Brain microvascular endothelial cell (primary cell): ENCODE measurements around the gene ZNFX1.

Source experiments
- DNase-seq: peaks from one replicate; pipeline ENCODE4 v3.0.0-alpha.2; 2020
- H3K27ac ChIP-seq: fragments of 250-450 bp; sonication (Bioruptor Pico); 2 replicates; pipeline ENCODE4 v1.5.1; 2020; ENCODE audit warnings: mild to moderate bottlenecking, moderate library complexity
- H3K27me3 ChIP-seq: fragments of 250-450 bp; sonication (Bioruptor Pico); replicated peaks from 2 replicates; pipeline ENCODE4 v1.5.1; 2020; ENCODE audit warnings: mild to moderate bottlenecking
- H3K36me3 ChIP-seq: fragments of 250-450 bp; sonication (Bioruptor Pico); replicated peaks from 2 replicates; pipeline ENCODE4 v1.5.1; 2020; ENCODE audit warnings: mild to moderate bottlenecking
- H3K4me3 ChIP-seq: 2 replicates; pipeline ENCODE4 v1.5.1; 2011; ENCODE audit warnings: low read depth, mild to moderate bottlenecking, control low read depth, low read length, moderate library complexity
- in situ Hi-C: cut with HindIII; loops from 2 replicates; pipeline ENCODE4 v1.10.0; 2017; ENCODE audit warnings: low sequenced_read_pairs, low pct_ligation_motif_present
- TF ChIP-seq, protein P1 (sequence below): IDR thresholded peaks from 2 replicates; pipeline ENCODE4 v1.5.1; 2011; ENCODE audit warnings: low read depth, mild to moderate bottlenecking, moderate library complexity, low read length, control low read depth, inconsistent platforms; ENCODE audit errors: missing control alignments

The ZNFX1 gene

GRCh38 chr20:49233226-49233625 lies 44.6 kb downstream of the ZNFX1 start:
- TF ChIP-seq, protein P1, sequence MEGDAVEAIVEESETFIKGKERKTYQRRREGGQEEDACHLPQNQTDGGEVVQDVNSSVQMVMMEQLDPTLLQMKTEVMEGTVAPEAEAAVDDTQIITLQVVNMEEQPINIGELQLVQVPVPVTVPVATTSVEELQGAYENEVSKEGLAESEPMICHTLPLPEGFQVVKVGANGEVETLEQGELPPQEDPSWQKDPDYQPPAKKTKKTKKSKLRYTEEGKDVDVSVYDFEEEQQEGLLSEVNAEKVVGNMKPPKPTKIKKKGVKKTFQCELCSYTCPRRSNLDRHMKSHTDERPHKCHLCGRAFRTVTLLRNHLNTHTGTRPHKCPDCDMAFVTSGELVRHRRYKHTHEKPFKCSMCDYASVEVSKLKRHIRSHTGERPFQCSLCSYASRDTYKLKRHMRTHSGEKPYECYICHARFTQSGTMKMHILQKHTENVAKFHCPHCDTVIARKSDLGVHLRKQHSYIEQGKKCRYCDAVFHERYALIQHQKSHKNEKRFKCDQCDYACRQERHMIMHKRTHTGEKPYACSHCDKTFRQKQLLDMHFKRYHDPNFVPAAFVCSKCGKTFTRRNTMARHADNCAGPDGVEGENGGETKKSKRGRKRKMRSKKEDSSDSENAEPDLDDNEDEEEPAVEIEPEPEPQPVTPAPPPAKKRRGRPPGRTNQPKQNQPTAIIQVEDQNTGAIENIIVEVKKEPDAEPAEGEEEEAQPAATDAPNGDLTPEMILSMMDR = no peak
- in situ Hi-C loops = no loop called here
- no peak overlapping the region for H3K4me3 ChIP-seq
- H3K27ac ChIP-seq = no peak overlapping the region
- H3K36me3 ChIP-seq = peaks cover 75% of the 10 kb centered on the region
- DNase-seq = no peak
- no peaks in the 10 kb centered on the region for H3K27me3 ChIP-seq

- TF ChIP-seq, protein P1 = no peak
- in situ Hi-C loops = no loop called here
- Histone ChIP-seq H3K27me3 (no peaks in the 10 kb centered on the region), H3K36me3 (peaks cover 70% of the 10 kb centered on the region), H3K27ac (no peak overlapping the region), H3K4me3 (no peak overlapping the region)
- no peak for DNase-seq
These were observed 46.4 kb downstream of the ZNFX1 start for GRCh38 chr20:49231471-49231870.

DNA sequence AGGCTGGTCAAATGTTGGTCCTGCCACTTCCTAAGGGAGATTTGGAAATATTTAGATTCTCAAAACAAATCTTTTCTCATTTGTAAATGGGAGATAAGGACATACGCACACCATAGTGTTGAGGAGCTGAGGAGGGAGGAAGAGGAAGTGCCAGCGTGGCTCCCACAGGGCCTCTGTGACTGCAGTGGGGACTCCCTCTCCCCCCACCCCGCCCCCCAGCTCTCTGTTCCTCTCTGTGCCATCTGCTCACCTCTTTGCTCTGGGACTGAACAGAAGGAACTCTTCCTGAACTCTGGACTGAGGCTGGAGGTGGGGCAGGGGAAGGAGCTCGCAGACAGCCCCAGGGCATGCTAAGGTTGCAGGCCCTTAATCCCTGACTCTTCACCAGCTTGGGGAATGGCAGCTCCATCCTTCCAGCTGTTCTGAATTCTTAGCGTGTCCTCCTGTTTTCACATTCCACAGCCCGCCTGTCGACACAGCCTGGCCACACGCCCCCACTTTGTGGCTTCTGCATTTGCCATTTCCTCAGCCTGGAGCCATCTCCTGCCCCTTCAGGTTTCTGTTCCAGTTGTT lies 47.2 kb downstream of the ZNFX1 start:
- TF ChIP-seq, protein P1 = no peak
- H3K27ac ChIP-seq = no peak overlapping the region
- H3K4me3 ChIP-seq = no peak overlapping the region
- peaks cover 70% of the 10 kb centered on the region for H3K36me3 ChIP-seq
- H3K27me3 ChIP-seq = no peaks in the 10 kb centered on the region
- in situ Hi-C loops = no loop called here
- no peak for DNase-seq

DNA sequence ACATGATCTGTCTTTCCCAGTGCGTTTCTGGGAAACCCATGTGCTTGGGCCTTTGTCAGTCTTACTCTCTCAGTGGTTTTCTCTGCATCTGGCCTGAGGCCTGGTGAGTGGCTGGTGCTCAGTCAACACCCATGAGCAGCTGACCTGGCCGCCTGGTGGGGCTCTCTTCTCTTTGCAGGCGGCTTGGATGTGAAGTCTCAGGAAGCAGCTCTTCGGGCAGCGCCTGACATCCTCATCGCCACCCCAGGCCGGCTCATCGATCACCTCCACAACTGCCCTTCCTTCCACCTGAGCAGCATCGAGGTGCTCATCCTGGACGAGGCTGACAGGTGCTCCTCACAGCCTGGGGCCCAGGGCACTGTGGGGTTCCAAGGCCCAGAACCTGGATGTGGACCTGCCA lies 47.8 kb downstream of the ZNFX1 start:
- TF ChIP-seq, protein P1 = no peak
- no peak overlapping the region for H3K4me3 ChIP-seq
- in situ Hi-C loops = no loop called here
- H3K36me3 ChIP-seq = peaks cover 68% of the 10 kb centered on the region
- H3K27ac ChIP-seq = no peak overlapping the region
- no peak for DNase-seq
- no peaks in the 10 kb centered on the region for H3K27me3 ChIP-seq

GRCh38 chr20:49229381-49229780 lies 48.5 kb downstream of the ZNFX1 start:
- H3K36me3 ChIP-seq = peaks cover 74% of the 10 kb centered on the region
- in situ Hi-C loops = no loop called here
- no peaks in the 10 kb centered on the region for H3K27me3 ChIP-seq
- H3K27ac ChIP-seq = no peak overlapping the region
- no peak overlapping the region for H3K4me3 ChIP-seq
- DNase-seq = no peak
- TF ChIP-seq, protein P1 = no peak

DNA sequence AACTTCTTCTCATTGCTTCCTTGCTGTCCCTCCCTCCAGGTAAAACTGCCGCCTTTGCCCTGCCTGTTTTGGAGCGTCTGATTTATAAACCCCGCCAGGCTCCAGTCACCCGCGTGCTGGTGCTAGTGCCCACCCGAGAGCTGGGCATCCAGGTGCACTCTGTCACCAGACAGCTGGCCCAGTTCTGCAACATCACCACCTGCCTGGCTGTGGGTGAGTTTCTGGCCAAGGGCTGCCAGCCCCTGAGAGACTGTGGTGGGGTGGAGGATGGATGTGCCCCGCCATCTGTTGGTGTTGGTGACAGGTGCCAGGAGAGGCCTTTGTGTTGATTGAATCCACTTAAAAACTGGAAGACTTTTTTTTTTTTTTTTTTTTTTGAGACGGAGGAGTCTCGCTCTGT lies 49.2 kb downstream of the ZNFX1 start:
- TF ChIP-seq, protein P1 = no peak
- no peak for DNase-seq
- H3K4me3 ChIP-seq = no peak overlapping the region

More for the DNA sequence above, 49.2 kb downstream of the ZNFX1 start:
- no peaks in the 10 kb centered on the region for H3K27me3 ChIP-seq
- peaks cover 74% of the 10 kb centered on the region for H3K36me3 ChIP-seq
- no peak overlapping the region for H3K27ac ChIP-seq
- in situ Hi-C loops = no loop called here
